Loucy (cell line): ENCODE data around the gene GAPT.

ENCODE experiments used
- H2AFZ ChIP-seq: fragments of 200-600 bp; sonication (generic); 2 replicates; pipeline ENCODE4 v1.6.0; 2016; ENCODE audit warnings: antibody characterized with exemption, mild to moderate bottlenecking, low read length, moderate library complexity
- H3F3A ChIP-seq: fragments of 200-600 bp; 2 replicates; pipeline ENCODE4 v1.6.0; 2016; ENCODE audit warnings: antibody characterized with exemption, low read depth, mild to moderate bottlenecking
- H3K27me3 ChIP-seq: fragments of 200-600 bp; sonication (generic); 2 replicates; pipeline ENCODE4 v1.6.1; 2014; ENCODE audit warnings: low read length, mild to moderate bottlenecking; ENCODE audit not compliant: insufficient read depth, poor library complexity, severe bottlenecking
- H3K36me3 ChIP-seq: fragments of 200-600 bp; sonication (generic); 2 replicates; pipeline ENCODE4 v1.6.1; 2016; ENCODE audit warnings: low read length; ENCODE audit not compliant: insufficient read depth
- H3K4me1 ChIP-seq: fragments of 200-600 bp; sonication (generic); 2 replicates; pipeline ENCODE4 v1.5.1; 2014; ENCODE audit warnings: low read length, mild to moderate bottlenecking; ENCODE audit not compliant: insufficient read depth, poor library complexity, severe bottlenecking
- H3K4me2 ChIP-seq: fragments of 200-600 bp; sonication (generic); 2 replicates; pipeline ENCODE4 v1.6.0; 2014; ENCODE audit warnings: antibody characterized with exemption, low read length, low read depth, mild to moderate bottlenecking; ENCODE audit not compliant: poor library complexity, severe bottlenecking
- H3K4me3 ChIP-seq: fragments of 200-600 bp; sonication (generic); 2 replicates; pipeline ENCODE4 v1.5.1; 2014; ENCODE audit warnings: low read length, mild to moderate bottlenecking, mixed read lengths; ENCODE audit not compliant: poor library complexity, severe bottlenecking
- H3K79me2 ChIP-seq: fragments of 200-600 bp; sonication (generic); 2 replicates; pipeline ENCODE4 v1.6.1; 2014; ENCODE audit warnings: low read length; ENCODE audit not compliant: insufficient read depth
- H3K9ac ChIP-seq: fragments of 200-600 bp; sonication (generic); 2 replicates; pipeline ENCODE4 v1.6.0; 2014; ENCODE audit warnings: mild to moderate bottlenecking, low read depth, low read length, moderate library complexity; ENCODE audit not compliant: poor library complexity, severe bottlenecking
- H3K9me2 ChIP-seq: fragments of 200-600 bp; sonication (generic); replicated peaks from 2 replicates; pipeline ENCODE4 v1.6.1; 2016; ENCODE audit warnings: low read depth, low read length, mixed read lengths
- H3K9me3 ChIP-seq: fragments of 200-600 bp; sonication (generic); 2 replicates; pipeline ENCODE4 v1.6.1; 2014; ENCODE audit warnings: mild to moderate bottlenecking, antibody characterized with exemption, low read length, low read depth; ENCODE audit not compliant: insufficient read depth
- H4K20me1 ChIP-seq: fragments of 200-600 bp; sonication (generic); 2 replicates; pipeline ENCODE4 v1.6.0; 2014; ENCODE audit warnings: antibody characterized with exemption, low read length, mild to moderate bottlenecking; ENCODE audit not compliant: insufficient read depth, poor library complexity, severe bottlenecking
- EZH2phosphoT487 ChIP-seq: fragments of 200-600 bp; IDR thresholded peaks from 2 replicates; pipeline ENCODE4 v1.6.1; 2018; ENCODE audit warnings: antibody characterized with exemption, mild to moderate bottlenecking, moderate library complexity, borderline replicate concordance
- TF ChIP-seq, protein P1 (sequence below): fragments of 200-600 bp; sonication (generic); conservative IDR thresholded peaks from 2 replicates; pipeline ENCODE4 v1.5.1; 2014; ENCODE audit warnings: mild to moderate bottlenecking, antibody characterized with exemption, low read length

Gene GAPT

DNA sequence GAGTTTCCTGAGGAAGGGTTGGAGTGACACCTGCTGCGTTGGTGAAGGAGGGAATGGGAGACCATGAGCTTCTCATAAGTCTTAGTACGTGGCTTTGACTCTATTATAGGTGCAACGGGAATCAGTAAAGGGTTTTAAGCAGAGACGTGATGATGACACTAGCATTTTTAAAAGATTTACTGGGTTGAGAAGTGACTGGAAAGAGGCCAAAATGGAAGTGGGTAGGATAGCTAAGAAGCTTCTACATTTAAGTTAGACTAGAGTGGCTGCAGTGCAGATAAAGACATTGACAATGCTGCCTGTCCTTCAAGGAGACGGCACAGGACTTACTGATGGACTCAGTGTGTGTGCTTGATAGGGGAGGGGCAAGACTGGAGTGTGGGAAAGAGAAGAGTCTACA is 6.2 kb downstream of the GAPT start:
- H4K20me1 ChIP-seq = no peaks in the 10 kb centered on the region
- H3K27me3 ChIP-seq = no peaks in the 10 kb centered on the region
- TF ChIP-seq, protein P1, sequence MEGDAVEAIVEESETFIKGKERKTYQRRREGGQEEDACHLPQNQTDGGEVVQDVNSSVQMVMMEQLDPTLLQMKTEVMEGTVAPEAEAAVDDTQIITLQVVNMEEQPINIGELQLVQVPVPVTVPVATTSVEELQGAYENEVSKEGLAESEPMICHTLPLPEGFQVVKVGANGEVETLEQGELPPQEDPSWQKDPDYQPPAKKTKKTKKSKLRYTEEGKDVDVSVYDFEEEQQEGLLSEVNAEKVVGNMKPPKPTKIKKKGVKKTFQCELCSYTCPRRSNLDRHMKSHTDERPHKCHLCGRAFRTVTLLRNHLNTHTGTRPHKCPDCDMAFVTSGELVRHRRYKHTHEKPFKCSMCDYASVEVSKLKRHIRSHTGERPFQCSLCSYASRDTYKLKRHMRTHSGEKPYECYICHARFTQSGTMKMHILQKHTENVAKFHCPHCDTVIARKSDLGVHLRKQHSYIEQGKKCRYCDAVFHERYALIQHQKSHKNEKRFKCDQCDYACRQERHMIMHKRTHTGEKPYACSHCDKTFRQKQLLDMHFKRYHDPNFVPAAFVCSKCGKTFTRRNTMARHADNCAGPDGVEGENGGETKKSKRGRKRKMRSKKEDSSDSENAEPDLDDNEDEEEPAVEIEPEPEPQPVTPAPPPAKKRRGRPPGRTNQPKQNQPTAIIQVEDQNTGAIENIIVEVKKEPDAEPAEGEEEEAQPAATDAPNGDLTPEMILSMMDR = no peak
- TF ChIP-seq EZH2phosphoT487 = no peak
- H3K9me2 ChIP-seq = no peaks in the 10 kb centered on the region
- no peaks in the 10 kb centered on the region for H3K79me2 ChIP-seq
- H3F3A ChIP-seq = no peaks in the 10 kb centered on the region
- H3K9ac ChIP-seq = no peak overlapping the region
- H3K9me3 ChIP-seq = no peaks in the 10 kb centered on the region
- H3K4me1 ChIP-seq = peaks cover 17% of the 10 kb centered on the region
- no peak overlapping the region for H2AFZ ChIP-seq
- H3K36me3 ChIP-seq = no peaks in the 10 kb centered on the region
- no peak overlapping the region for H3K4me3 ChIP-seq
- no peak overlapping the region for H3K4me2 ChIP-seq

DNA sequence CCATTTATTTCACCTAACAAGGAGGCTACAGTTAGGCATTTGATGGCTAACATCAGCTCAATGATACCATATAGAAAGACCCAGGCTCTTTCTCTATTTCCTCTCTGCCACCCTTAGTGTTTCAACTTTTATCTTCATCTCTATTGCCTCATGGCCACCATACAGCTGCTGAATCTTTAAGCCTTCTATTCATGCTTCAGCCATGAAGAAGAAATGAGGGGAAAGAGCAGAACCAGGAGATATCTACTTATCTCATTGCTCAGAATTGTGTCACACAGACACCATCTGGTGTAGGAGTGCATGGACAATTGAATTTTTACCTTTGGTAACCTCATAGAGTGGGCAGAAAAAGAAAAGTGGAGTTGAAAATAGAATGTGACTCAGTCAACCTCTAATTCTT is 6.7 kb downstream of the GAPT start:
- Histone ChIP-seq H3K4me3 (no peak overlapping the region), H3K79me2 (no peaks in the 10 kb centered on the region), H4K20me1 (no peaks in the 10 kb centered on the region), H3K4me1 (peaks cover 17% of the 10 kb centered on the region), H2AFZ (no peak overlapping the region), H3K27me3 (no peaks in the 10 kb centered on the region), H3K9ac (no peak overlapping the region), H3K9me2 (no peaks in the 10 kb centered on the region), H3K9me3 (no peaks in the 10 kb centered on the region), H3K4me2 (no peak overlapping the region), H3F3A (no peaks in the 10 kb centered on the region), H3K36me3 (no peaks in the 10 kb centered on the region)
- TF ChIP-seq, protein P1 = no peak
- no peak for TF ChIP-seq EZH2phosphoT487

DNA sequence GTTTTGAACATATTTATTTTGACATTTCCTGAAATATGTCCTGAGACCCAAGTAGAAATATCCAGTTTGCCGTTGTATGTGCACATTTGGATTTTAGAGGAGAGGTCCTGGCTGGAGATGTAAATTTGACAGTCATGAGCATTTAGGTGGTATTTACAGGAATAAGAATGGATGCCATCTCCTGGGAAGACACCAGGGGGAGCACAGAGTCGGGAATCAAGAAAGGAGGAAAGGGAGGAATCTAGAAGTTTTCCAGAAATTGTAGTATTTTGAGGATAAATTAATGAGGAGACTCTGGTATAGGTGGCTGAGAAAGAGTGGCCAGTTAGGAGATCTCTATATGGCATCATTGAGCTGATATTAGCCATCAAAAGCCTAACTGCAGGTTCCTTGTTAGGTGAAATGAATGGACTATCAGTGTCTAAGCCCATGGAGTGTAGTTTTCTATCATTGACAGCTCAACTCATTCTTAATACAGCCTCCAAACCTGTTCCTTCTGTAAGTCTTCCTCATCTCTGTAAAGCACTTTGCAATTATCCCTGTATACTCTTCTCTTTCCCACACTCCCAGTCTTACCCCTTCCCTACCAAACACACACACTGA is 7.2 kb downstream of the GAPT start:
- Histone ChIP-seq H4K20me1 (no peaks in the 10 kb centered on the region), H3K27me3 (no peaks in the 10 kb centered on the region), H3K36me3 (no peaks in the 10 kb centered on the region), H3K79me2 (no peaks in the 10 kb centered on the region), H3K4me2 (no peak overlapping the region), H3K9ac (no peak overlapping the region), H3F3A (no peaks in the 10 kb centered on the region), H3K4me1 (peaks cover 17% of the 10 kb centered on the region), H3K9me3 (no peaks in the 10 kb centered on the region), H3K9me2 (no peaks in the 10 kb centered on the region), H2AFZ (no peak overlapping the region), H3K4me3 (no peak overlapping the region)
- TF ChIP-seq, protein P1 = peak; percentile 75
- TF ChIP-seq EZH2phosphoT487 = no peak
